T-helper 1 cell (primary cell): ENCODE data around the gene MLPH.

Experiments used
- DNase-seq, 5 donors: peaks; one replicate each; pipeline ENCODE4 v3.0.0-alpha.2; 2012 to 2020

The MLPH gene

GRCh38 chr2:237572021-237572741 is 85.1 kb downstream of the MLPH start:
- peak; percentile 60 to 82 (median 73) for DNase-seq

GRCh38 chr2:237572742-237573101 is 85.7 kb downstream of the MLPH start:
- DNase-seq, result no peak

GRCh38 chr2:237573721-237574415 is 86.8 kb downstream of the MLPH start:
- no peak for DNase-seq

- DNase-seq, result no peak
These were observed 87.4 kb downstream of the MLPH start for GRCh38 chr2:237574467-237574866.

DNA sequence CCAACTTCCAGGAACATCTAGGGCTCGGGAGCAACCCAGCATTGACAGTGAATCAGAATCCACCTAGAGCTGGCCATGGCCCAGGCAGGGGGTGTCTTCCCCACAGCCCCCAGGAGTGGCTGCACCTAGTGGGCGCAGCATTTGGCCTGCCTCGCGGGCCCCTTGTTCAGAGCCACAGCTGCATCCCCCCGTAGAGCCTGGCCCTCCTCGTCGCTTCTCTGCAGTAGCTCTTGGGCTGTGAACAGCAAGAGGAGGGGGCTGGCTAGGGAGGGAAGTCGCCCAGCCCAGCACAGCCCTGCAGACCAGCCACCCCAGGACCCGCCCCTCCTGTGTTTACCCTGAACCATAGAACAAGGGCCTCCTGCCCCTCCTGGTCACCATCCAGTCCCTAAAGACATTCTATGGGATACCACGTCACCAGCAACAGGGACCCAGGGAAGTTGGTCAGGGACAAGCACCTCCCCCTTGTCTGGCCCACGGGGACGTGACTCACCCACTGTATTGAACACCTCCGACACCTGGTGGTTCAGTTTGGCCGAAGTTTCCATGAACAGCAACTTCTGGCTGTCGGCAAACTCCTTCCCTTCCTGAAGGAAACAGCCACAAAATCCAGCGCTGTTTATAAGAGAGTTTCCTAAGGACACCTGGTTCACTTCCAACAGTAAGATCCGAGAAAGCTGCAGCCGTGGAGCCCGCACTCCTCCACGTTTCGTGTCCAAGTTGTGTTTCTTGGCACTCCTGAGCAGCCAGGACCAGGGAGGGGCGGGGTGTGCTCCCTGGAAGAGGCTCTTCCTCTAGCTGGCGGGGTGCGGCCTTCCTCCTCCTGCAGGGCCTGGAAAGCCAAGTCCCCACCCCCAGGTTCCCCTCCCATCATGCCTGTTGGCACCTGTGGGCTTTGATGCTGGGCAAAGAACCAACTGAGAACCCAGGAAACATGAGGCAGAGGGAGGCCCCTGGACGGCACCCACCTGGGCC is 88.1 kb downstream of the MLPH start:
- DNase-seq, result no peak

GRCh38 chr2:237575869-237576862 is 89.1 kb downstream of the MLPH start:
- no peak for DNase-seq

- DNase-seq, result no peak
These were observed 89.9 kb downstream of the MLPH start for GRCh38 chr2:237576974-237577373.

DNA sequence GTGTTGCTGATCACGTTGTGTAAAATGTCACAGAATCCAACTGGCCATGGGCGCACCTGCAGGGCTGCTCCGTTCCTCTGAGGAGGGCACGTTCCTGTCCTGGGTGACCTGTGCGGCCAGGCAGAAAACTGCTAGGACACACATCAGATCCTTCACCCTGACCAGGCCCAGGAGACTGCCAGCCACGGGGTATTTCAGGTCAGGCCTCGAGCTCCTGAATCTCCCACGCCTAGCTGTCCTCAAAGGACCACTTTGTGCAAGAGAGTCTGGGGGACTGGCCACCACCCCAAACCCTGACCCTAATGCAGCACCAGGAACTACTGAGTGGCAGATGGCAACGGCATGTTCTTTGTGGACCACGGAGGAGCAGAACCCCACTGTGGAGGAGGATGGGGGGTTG is 90.4 kb downstream of the MLPH start:
- no peak for DNase-seq

DNA sequence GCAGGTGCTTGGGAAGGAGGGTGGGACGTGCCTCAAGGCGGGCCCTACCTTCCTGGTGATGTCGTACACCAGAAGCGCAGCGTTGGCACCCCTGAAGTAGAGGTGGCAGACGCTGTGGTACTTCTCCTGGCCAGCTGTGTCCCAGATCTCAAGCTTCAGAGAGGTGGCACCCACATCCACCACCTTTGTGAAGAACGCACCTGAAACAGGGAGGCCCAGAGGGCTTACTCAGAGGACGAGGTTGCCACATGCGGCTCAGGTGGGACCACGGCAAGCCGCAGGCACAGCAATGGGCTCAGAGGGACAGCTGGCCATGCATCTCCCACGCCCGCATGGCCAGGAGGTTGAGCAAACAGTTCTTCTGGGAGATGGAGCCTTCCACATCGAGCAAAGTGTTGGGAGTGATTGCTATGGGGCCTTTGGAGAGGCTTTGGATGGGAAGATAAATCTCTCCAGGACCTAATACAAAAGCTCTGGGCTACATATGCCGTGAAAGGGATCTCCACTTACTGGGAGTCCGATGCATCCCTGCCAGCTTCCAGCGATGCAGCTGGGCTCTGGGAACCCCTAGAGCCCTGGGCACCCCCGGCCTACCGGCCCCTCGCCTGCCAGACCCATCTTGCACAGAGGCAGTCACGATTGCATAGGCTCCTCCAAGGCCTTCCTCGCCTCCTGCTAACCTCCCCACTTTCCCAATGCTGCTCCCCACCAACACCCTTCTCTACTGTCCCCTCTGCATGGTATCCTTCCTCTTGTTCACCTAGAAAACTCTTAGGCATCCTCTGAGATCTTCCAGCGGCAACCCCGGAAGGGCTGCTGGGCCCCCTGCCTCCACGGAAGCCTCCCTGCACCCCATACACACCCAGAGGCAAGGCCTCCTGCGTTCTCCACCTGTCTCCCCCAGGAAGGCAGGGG is 91.2 kb downstream of the MLPH start:
- no peak for DNase-seq

GRCh38 chr2:237581326-237581725 is 94.3 kb downstream of the MLPH start:
- DNase-seq, result no peak

DNA sequence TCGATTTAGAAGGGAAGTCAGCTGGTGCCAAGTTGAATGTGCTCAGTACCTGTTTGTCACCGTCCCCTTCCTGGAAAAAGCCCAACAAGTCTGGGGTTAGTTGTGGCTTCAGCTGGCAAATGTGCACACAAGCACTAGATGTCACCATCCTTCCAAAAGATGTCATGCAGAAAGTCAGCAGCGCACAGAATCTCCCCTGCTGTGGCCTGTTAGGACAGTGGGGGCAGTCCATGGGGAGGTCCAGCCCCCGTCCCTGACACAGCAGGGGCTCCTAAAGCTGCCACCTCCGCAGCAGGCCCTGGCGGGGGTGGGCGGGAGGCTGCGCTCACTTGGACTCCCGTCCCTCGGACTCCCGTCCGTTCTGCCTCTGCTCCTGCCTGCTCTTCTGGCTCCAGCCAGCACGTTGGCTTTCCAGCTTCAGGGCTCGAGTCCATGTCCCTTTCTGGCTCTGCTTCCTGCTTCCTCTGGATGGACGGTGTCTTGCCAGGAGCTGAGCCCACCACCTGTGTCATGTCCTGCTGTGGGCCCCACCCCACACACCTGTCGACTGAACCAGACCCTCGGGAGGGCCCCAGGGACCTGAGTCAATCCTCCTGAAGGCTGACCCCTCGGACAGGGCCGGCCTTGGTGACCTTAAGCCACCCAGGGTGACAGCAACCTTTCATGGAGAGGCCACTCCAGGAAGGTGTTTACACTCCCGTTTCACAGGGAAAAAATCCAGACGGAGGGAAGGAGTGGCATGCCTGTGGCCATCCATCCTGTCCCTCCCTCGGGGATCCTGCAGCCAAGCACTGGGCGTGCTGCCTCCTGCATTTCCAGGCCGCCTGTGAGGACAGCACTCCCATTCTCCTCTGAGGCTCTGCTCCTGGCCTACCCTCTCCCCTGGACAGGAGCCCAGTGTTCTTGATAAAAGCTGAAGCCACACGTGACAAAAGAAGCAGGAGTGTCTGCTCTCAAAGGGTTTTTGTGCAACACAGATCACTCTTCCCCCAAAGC is 95.0 kb downstream of the MLPH start:
- peak in 1 of 5 donors; percentile 74 for DNase-seq

- DNase-seq, result no peak
These were observed 96.6 kb downstream of the MLPH start for GRCh38 chr2:237583385-237584295.

DNA sequence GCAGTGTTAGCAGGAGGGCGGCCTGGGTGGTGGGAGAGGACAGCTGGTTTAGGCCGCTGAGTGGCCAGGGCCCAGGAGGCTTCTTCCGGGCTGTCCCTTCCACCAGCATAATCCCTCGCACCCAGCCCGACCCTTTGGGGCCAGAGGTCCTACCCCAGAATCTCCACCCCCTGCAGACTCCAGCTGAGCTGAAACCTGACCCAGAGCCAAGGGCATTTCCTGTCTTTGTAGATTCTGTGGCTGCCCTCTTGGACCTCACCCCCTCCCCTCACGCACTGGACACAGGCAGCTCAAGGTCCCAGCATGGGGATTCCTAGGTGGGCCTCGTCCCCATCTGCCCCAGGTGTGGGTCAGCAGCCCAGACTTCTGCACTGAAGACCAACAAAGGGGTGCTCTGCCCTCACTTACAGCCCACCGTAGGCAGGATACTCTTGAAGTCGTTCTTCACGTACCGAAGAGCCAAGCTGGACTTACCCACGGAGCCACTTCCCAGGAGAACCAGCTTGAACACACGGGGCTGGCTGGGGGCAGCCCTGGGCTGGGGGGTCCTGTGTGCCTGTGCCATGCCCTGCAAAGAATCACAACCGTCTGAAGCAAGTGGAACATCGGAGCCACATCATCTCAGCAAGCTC is 98.7 kb downstream of the MLPH start:
- DNase-seq, result no peak

DNA sequence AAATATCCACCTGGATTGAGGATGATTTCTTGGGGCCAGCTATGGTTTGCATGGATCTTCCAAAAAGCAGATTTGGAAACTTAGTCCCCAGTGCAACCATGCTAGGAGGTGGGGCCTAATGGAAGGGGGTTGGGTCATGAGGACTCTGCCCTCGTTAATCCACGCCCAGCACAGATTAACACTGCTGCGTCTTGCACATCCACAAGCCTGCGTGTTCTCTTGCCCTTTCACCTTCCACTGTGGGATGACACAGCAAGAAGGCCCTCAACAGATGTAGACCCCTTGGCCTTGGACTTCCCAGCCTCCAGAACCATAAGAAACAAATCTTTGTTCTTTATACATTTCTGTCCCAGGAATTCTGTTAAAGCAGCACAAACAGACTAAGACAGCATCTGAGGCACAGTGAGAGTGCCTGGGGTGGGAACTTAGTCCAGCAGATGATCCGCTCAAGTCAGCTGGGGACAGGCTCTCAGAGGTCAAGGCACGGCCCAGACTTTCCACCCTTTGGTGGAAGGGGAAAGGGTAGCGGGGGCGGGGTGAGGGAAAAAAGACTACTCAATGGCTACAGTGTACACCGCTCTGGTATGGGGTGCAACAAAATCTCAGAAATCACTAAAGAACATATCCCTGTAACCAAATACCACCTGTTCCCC is 101.1 kb downstream of the MLPH start:
- no peak for DNase-seq

- DNase-seq, result no peak
These were observed 103.5 kb downstream of the MLPH start, which contains the start of gene RAB17 for GRCh38 chr2:237590272-237591140. RAB17 (minus strand) TSS chr2:237590734; CDS start chr2:237586154, 4,580 bp downstream.
